Upper lobe of left lung (tissue), 4 donors: Measurements from ENCODE around the gene SEMA4C.

ENCODE experiments used
- CTCF ChIP-seq, 6 experiments: fragments of 450-650 bp in 4 of 6; fragments of 200-600 bp in 2 of 6; sonication (generic) in 2 of 6; IDR thresholded peaks; one replicate each; pipeline ENCODE4 v1.5.1; 2016 to 2019; ENCODE audit warnings: antibody characterized with exemption in 6 of 6
- EP300 ChIP-seq, 4 donors: sonication (generic); formaldehyde crosslinking; IDR thresholded peaks; one replicate each; pipeline ENCODE4 v1.5.1; 2017; ENCODE audit warnings: antibody characterized with exemption in 4 of 4, control low read depth in 2 of 4
- POLR2A ChIP-seq, 4 donors: fragments of 450-650 bp; IDR thresholded peaks; one replicate each; pipeline ENCODE4 v1.5.1; 2016 to 2017; ENCODE audit warnings: antibody characterized with exemption in 4 of 4, mild to moderate bottlenecking in 2 of 4
- POLR2AphosphoS5 ChIP-seq, 2 donors: sonication (generic); formaldehyde crosslinking; IDR thresholded peaks; one replicate each; pipeline ENCODE4 v1.5.1; 2017; ENCODE audit warnings: antibody characterized with exemption in 2 of 2

GRCh38 chr2:96866986-96867755 lies 2.7 kb downstream of the SEMA4C start:
- TF ChIP-seq CTCF (IDR thresholded peaks at IDR 0.05) (no peak), POLR2A (IDR thresholded peaks at IDR 0.05) (no peak), POLR2AphosphoS5 (IDR thresholded peaks at IDR 0.05) (no peak), EP300 (IDR thresholded peaks at IDR 0.05) (no peak)
